ENCODE results near the gene PSMA8.
"Not testable (repeated sequence)": the region's sequence is repeated elsewhere in the genome, so short reads cannot be mapped to it uniquely, and the experiment has no call there.

The PSMA8 gene

DNA sequence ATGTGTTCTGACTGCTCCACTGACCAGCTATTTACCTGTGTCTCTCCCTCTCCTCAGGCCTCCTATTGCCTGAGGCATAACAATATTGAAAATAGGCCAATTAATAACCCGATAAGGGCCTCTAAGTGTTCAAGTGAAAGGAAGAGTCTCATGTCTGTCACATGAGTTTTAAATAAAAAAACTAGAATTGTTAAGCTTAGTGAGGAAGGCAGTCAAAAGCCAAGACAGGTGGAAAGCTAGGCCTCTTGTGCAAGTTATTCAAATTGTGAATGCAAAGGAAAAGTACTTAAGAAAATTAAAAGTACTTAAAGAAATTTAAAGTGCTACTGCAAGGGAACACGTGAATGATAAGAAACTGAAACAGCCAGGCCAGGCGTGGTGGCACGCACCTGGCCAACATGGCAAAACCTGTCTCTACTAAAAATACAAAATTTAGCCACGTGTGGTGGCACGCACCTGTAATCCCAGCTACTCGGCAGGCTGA, 47.7 kb downstream of the PSMA8 start:
- DNase-seq: no peak

DNA sequence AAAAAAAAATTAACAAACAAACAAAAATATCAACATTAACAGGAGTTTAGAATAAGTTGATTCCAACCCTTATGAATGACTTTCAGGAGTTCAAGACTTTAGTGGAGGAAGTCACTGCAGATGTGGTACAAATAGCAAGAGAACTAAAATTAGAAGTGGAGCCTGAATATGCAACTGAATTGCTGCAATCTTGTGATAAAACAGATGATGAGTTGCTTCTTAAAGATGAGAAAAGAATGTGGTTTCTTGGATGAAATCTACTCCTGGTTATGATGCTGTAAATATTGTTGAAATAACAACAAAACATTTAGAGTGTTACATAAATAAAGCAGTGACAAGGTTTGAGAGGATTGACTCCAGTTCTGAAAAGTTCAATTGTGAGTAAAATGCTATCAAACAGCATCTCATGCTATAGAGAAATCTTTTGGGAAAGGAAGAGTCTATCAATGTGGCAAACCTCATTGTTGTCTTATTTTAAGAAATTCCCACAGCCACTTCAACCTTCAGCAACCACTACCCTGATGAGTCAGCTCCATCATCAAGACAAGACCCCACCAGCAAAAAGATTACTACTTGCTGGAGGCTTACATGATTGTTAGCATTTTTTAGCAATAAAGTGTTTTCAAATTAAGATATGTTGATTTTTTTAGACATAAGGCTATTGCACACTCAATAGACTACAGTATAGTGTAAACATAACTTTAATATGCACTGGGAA, 49.9 kb downstream of the PSMA8 start:
- DNase-seq: no peak

DNA sequence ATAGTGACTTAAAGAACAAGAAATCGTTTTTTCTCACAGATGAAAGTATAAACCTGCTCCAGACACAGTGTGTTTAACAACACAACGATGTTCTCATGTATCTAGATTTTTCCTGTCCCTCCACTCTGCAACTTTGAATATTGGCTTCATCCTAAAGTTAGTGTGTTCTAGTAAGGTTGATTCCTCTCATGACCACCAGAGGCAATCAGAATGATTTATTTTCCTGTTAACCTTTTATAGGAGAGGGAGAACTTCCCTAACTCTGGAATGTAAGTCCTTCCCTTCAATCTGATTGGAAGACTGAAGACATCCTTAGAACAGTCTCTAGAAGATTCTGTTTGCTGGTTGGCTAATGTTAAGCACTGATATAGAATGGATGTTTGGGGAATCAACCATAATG, 51.6 kb downstream of the PSMA8 start:
- no peak for DNase-seq

DNA sequence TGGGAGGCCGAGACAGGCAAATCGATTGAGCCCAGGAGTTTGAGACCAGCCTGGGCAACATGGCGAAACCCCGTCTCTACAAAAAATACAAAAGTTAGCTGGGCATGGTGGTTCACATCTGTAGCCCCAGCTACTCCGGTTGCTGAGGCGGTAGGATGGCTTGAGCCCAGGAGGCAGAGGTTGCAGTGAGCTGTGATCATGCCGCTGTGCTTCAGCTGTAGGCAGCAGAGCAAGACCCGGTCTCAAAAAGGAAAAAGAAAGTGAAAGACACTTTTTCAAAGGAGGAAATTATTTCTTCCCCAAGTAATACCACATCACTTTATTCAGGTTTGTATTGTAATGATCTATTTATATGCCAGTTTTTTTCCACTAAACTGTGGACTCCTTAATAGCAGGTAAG, 56.8 kb downstream of the PSMA8 start:
- DNase-seq: no peak

DNA sequence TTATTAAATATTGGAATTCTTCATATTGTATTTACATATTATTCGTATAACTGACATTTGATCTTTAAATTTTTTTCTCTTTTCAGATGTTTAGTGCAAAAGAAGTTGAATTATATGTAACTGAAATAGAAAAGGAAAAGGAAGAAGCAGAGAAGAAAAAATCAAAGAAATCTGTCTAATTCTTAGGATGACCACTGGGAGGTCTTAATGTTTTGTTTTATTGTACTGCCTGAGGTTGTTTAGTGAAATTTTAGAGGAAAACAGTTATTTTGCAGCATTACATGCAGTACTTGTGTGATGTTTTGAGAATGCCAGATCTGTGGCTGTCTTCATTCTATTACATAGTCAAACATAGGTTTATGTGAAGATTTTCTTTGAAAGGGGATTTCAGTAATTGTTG, 58.6 kb downstream of the PSMA8 start:
- no peak for DNase-seq

DNA sequence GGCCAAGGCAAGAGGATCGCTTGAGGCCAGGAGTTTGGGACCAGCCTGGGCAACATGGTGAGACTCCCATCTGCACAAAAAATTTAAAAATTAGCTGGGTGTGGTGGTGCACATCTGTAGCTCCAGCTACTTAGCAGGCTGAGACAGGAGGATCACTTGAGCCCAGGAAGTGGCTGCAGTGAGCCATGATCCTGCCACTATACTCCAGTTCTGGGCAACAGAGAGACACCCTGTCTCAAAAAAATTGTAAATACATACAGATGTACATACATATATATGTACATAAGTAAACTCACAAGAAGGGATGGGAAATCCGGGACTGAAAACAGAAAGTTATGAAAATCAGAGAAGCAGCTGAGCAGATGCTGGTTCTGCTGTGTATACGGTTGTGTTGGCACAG, 62.9 kb downstream of the PSMA8 start:
- DNase-seq: no peak

DNA sequence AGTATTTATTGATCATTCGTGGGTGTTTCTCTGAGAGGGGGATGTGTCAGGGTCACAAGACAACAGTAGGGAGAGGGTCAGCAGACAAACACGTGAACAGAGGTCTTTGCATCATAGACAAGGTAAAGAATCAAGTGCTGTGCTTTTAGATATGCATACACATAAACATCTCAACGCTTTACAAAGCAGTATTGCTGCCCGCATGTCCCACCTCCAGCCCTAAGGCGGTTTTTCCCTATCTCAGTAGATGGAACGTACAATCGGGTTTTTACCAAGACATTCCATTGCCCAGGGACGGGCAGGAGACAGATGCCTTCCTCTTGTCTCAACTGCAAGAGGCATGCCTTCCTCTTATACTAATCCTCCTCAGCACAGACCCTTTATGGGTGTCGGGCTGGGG, 68.3 kb downstream of the PSMA8 start:
- DNase-seq: not testable (repeated sequence)

DNA sequence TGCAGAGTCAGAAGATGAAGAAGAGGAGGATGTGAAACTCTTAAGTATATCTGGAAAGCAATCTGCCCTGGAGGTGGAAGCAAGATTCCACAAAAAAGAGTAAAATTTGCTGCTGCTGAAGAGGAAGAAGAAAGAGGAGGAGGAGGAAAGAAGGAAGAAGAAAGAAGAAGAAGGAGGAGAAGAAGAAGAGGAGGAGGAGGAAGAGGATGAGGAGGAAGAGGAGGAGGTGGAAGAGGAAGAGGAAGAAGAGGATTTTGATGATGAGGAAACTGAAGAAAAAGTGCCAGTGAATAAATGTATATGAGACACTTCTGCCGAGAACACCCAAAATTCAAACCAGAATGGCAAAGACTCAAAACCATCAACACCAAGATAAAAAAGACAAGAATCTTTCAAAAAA, 71.6 kb downstream of the PSMA8 start:
- no peak for DNase-seq

DNA sequence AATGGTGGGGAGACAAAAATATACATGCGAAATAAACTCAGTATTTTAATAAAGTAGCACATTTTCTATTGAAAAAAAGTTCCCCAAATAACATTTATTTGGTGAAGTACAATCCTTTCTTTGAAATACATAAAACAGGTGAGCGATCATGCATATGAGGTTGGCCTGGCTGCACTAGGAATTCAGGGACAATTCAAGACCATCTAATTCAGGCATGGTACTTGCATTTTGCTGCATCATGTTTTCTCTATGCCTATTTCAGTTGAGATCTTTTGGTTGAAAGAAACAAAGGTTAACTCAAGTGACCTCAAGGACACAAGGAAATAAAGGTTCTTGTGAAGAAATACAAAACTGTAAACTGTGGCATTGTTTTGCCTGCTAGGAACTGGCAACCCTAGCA, 72.8 kb downstream of the PSMA8 start:
- no peak for DNase-seq

DNA sequence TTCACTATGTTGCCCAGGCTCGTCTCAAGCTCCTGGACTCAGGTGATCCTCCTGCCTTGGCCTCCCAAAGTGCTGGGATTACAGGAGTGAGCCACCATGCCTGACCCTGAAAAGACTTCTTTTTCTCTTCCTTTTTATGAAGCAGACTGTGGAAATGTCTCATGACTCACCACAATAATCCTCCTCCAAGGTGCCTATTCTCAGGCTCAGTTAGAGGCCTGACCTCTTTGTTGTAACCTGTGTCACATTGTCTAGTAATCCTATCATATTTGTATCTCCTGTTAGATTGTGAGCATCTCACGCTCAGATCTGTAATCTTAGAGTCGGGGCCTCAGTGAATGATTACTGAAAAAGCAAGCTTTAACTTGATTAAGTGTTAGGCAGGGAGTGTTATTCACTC, 74.3 kb downstream of the PSMA8 start:
- DNase-seq: no peak

DNA sequence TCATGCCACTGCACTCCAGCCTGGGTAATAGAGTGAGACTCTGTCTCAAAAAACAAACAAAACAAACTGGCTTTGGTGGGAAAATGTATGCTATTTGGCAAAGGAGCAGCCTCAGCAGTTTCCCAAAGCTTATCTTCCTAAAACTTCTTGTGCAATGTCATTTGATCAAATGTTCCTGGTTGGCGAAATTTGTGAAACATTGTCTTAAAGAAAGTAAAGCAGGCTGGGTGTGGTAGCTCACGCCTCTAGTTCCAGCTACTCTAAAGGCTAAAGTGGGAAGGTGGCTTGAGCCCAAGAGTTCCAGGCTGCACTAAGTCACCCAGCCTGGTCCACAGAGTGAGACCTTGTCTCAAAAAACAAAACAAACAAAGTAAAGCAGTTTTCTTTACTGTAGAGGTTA, 75.3 kb downstream of the PSMA8 start:
- DNase-seq: no peak

DNA sequence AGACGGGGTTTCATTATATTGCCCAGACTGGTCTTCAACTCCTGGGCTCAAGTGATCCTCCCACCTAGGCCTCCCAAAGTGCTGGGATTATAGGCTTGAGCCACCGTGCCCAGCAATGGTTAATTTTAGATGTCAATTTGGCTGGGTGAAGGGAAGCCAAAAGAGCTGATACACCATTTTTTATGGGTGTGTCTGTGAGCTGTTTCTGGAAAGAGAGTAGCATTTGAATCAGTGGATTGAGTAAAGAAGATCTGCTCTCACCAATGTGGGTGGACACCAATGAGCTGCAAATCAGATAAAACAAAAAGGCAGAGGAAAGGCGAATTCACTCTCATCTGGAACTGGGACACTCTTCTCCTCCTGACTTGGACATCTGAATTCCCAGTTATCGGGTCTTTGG, 76.5 kb downstream of the PSMA8 start:
- no peak for DNase-seq

DNA sequence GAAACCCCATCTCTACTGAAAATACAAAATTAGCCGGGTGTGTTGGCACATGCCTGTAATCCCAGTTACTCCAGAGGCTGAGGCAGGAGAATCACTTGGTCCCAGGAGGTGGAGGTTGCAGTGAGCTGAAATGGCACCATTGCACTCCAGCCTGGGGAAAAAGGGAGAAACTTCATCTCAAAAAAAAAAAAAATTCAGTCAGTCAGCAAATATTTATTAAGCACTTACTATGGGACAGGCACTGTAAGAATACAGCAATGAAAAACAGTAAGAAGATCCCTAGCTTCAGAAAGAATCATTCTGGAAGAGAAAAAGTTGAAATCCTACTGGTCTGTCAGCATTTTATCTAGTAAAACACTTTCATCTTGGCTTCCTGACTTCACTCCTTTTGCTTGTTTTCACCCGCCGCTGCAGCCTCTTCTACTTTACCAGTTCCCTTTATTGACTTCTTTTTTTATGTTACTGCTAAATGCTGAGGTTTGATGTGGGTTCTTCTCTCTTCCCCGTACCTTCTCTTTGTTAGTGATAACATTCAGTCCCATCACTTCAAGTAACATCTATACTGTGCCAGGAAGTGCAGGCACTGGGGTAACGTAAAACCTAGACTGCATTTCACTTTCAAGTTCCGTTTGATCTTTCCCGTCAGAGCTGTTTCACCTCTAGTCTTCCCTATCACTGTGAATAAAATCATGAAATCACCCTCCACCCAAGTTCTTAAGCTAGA, 81.7 kb downstream of the PSMA8 start:
- DNase-seq: no peak

DNA sequence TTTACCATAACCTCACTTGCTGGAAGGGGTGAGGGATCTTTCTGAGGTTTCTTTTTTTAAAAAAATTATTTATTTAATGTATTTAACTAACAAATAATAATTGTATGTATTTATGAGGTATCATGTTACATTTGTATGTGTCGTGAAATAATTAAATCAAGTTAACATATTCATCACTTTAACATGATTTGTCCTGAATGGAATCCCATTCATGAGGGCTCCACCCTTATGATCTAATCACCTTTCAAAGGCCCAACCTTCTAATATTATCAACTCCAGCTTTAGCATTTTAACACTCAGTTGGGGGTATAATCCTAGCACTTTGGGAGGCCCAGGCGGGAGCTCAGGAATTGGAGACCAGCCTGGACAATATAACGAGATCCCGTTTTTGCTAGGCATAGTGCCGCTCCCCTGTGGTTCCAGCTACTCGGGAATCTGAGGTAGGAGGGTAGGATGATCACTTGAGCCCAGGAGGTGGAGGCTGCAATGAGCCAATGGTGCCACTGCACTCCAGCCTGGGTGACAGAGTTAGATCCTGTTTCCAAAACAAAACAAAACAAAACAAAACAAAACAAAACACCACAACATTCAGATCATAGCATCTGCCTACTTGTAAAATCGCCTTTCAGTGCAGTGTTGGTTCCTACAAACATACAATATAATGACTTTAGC, 91.5 kb downstream of the PSMA8 start:
- no peak for DNase-seq

DNA sequence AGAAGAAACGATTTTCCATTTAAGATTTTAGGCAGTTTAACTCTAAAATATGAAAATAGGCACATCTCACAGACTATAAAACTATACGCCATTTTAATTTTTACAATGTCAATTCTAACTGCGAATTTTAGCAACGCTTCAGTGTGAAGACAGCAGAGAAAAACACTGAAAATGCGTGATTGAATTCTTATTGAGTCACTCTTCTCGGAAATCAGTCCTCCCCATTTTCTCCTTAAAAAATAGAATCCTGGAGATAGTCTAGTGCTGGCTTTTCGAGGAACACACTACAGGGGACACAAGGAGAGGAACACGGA, 92.2 kb downstream of the PSMA8 start:
- DNase-seq: no peak

DNA sequence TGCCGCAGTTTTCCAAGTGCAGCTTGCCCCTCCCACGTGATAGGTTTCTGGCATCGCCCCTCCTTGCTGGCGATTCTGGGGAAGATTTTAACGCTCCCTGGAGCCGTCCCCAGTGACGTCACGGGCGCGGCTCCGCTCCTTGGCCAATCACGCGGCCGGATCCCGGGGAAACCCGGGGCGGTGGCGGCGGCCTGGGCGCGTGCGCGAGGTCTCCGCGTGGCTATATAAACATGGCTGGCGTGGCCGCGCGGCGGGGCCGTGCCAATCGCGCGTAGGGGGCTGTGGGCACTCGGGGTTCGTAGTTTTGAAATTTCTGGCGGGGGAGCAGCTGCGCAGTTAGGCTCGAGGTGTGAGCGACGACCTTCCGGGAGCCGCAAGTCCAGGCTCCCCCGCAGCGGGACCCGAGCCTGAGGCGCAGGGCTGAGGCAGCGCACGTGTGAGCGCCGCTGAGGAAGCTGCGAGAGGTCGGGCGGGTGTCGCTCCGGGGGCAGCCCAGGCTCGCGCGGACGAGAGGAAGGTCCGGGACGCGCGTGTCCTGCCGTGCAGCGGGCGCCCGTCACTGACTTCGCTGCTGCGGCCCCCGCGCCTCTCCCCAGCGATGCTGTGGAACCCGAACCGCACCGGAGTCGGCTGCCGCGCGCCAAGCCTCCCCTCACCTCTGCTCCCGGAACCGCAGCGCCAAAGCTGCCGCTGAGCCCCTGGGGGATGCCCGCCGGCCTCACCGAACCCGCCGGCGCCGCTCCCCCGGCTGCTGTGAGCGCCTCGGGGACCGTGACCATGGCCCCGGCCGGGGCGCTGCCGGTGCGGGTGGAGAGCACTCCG, 92.8 kb downstream of the PSMA8 start, which contains the start of gene TAF4B:
TSS of gene TAF4B (plus strand) at position 217 of the 822 bp plus-strand sequence. CDS start at position 706, 489 bp downstream.
- DNase-seq: peak; percentile 69

DNA sequence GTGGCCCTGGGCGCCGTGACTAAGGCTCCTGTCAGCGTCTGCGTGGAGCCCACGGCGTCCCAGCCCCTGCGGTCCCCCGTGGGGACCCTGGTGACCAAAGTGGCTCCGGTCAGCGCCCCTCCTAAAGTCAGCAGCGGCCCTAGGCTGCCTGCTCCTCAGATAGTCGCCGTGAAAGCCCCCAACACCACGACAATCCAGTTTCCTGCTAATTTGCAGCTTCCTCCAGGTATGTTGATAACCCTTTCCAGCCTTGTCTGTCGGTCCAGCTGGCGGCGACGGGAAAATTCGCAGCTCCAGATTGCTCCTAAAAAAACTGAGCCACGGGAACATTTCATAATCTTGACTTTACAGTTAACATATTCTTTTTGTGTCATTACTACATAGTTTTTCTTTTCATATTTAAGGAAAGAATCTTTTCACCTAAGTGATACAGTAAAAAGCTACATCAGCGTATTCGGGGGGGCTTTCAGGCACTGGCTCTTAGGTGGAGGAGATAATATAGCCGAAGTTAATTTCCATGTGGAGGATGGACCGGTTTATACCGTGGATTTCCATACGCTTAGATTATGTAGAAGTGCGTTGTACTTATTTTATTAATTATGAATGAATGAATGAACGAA, 93.5 kb downstream of the PSMA8 start:
- DNase-seq: no peak

DNA sequence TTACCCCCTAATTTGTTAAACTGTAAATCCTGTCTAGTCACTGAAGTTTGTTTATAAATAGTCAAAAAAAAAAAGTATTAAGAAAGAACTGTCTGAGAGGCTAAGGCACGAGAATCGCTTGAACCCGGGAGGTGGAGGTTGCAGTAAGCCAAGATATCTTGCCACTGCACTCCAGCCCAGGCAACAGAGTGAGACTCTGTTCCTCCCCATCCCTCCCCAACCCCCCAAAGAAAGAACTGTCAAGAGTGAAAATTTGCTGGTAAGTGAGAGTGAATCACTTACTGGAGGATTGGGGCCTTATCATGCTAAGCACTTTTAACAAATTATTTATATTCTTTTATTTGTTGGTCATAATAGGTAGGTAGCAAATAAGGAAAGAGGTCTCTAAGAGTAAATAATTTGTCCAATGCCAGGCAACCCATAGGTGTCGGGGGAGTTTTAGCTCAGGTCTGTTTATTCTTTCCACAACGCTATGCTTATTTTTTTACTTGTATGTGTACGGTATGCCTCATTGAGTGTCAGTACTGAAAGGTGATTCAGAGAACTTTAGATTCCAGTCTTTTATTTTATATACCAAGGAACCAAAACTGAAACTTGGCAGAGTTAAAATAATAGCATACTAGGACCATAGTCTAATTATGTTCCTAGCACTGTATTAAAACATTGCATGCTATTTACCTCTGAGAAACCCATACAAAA, 95.0 kb downstream of the PSMA8 start:
- no peak for DNase-seq

DNA sequence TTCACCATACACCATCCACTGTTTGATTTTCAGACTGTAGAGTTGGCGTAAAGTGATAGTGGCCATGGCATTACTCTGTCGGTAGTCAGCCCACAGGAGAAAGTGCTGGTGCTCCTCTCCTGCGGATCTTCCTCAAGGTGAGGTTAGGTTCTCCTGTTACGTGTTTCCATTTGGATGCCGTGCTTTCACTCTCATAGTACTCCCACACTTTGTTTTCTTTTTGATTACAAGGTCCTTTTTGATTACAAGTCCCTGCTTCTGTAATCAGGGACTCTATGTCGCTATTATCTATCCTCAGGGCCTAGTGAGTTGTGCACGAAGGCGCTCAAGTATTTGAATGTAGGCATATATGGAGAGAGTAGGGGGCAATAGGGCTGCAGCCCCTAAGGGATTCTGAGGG, 96.8 kb downstream of the PSMA8 start:
- DNase-seq: no peak

DNA sequence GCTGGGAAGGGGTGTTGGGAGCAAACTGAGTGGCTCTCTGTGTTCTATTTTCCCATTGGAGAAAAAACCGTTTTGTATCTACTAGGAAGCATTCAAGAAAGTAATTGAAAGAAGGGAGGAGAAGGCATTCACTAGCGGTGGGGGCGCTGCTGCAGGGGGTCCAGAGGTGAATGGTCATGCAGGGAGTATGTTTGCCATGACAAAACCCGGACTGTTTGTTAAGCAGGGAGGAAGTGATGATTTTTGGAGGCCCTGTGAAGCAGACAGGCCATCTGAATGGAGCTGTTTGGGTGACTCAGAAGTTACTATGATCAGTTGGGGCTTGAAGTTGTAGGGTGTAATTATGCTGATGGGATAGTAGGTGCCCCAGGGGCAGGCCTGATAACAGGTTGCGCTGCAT, 99.5 kb downstream of the PSMA8 start:
- DNase-seq: no peak

DNA sequence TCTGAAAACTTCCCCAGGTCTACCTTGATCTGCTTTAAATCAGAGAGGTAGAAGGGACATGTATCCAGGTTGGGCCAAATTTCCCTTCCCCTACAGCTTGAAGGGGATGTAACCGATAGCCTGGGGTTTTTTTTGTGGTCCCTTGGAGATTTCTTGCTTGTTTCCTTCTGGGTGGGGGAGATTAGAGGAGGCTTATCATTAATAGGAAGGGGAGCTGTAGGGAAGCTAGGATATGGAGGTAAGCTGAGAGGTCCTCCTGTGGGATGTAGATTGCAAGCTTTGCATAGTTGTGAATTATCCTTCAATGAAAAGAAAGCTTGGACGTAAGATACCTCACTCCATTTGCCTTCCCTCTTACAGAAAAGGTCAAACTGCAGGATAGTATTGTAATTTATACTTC, 103.7 kb downstream of the PSMA8 start:
- DNase-seq: not testable (repeated sequence)

DNA sequence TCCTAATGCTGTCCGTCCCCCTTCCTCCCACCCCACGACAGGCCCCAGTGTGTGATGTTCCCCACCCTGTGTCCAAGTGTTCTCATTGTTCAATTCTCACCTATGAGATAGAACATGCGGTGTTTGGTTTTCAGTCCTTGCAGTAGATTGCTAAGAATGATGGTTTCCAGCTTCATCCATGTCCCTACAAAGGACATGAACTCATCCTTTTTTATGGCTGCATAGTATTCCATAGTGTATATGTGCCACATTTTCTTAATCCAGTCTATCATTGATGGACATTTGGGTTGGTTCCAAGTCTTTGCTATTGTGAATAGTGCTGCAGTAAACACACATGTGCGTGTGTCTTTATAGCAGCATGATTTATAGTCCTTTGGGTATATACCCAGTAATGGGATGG, 105.0 kb downstream of the PSMA8 start:
- not testable (repeated sequence) for DNase-seq

All from NCI-H2107 (cell line).